Cardiac muscle cell (in vitro differentiated cells and primary cell): ENCODE measurements around the gene FRAS1. TPM values are rescaled to one million over a fixed set of nuclear protein-coding genes. Genes with fewer than 3 reads are reported as not detected.

Experiments
- DNase-seq, 2 donors: peaks; one replicate each; pipeline versions ENCODE4 v3.0.0 to v3.0.0-alpha.2; 2010 to 2017; ENCODE audit warnings: low read depth in 1 of 2, low spot score in 1 of 2
- H3K27ac ChIP-seq: fragments of 200-600 bp; sonication (generic); 2 replicates; pipeline ENCODE4 v1.5.1; 2016
- H3K27me3 ChIP-seq: fragments of 200-600 bp; sonication (generic); 2 replicates; pipeline ENCODE4 v1.6.0; 2016; ENCODE audit warnings: control low read depth
- H3K36me3 ChIP-seq: fragments of 200-600 bp; sonication (generic); 2 replicates; pipeline ENCODE4 v1.5.1; 2016; ENCODE audit warnings: control low read depth
- H3K4me1 ChIP-seq: fragments of 200-600 bp; sonication (generic); 2 replicates; pipeline ENCODE4 v1.8.1; 2017; ENCODE audit warnings: low read depth, mild to moderate bottlenecking, mixed run types
- H3K4me3 ChIP-seq: fragments of 200-600 bp; sonication (generic); 2 replicates; pipeline ENCODE4 v1.5.1; 2016; ENCODE audit warnings: mild to moderate bottlenecking
- H3K9me3 ChIP-seq: fragments of 200-600 bp; sonication (generic); 2 replicates; pipeline ENCODE4 v1.5.1; 2017; ENCODE audit warnings: low read depth, mild to moderate bottlenecking, control low read depth
- CTCF ChIP-seq: IDR thresholded peaks from 2 replicates; pipeline ENCODE4 v1.5.1; 2012; ENCODE audit warnings: low read depth, mild to moderate bottlenecking, low read length
- polyA plus RNA-seq: library from polyadenylated mRNA; unstranded; fragments of >200 nt; fragmentation: Nextera tagmentation; extraction: Ambion mirVana; gene quantifications from 2 replicates; pipeline ENCODE4 v1.2.1, GENCODE V29; 2016
- total RNA-seq: library from RNA; depleted of rRNA; stranded (reverse); fragments of >200 nt; gene quantifications from 2 replicates; pipeline ENCODE4 v1.2.3, GENCODE V29; 2016

The FRAS1 gene
- total and polyA plus RNA-seq, 2 experiments from 2014 or later, result 4.4 to 20.4 TPM

GRCh38 chr4:78510108-78510507 lies 453.0 kb downstream of the FRAS1 start:
- Histone ChIP-seq H3K36me3 (no peaks in the 10 kb centered on the region), H3K27me3 (no peaks in the 10 kb centered on the region), H3K27ac (no peak overlapping the region), H3K4me1 (no peaks in the 10 kb centered on the region), H3K9me3 (no peaks in the 10 kb centered on the region), H3K4me3 (no peak overlapping the region)
- no peak for DNase-seq
- TF ChIP-seq CTCF, result no peak

- Histone ChIP-seq H3K4me3 (no peak overlapping the region), H3K9me3 (no peaks in the 10 kb centered on the region), H3K4me1 (no peaks in the 10 kb centered on the region), H3K36me3 (no peaks in the 10 kb centered on the region), H3K27me3 (no peaks in the 10 kb centered on the region), H3K27ac (no peak overlapping the region)
- no peak for DNase-seq
- TF ChIP-seq CTCF, result no peak
These were observed 453.6 kb downstream of the FRAS1 start for GRCh38 chr4:78510681-78511080.

- Histone ChIP-seq H3K27me3 (no peaks in the 10 kb centered on the region), H3K27ac (no peak overlapping the region), H3K4me3 (no peak overlapping the region), H3K36me3 (no peaks in the 10 kb centered on the region), H3K9me3 (no peaks in the 10 kb centered on the region), H3K4me1 (no peaks in the 10 kb centered on the region)
- peak; percentile 40 to 59 for DNase-seq
- no peak for TF ChIP-seq CTCF
These were observed 455.3 kb downstream of the FRAS1 start for GRCh38 chr4:78512357-78512920.

- DNase-seq, result peak in 1 of 2 donors; percentile 15
- H3K9me3 ChIP-seq, result no peaks in the 10 kb centered on the region
- H3K27me3 ChIP-seq, result no peaks in the 10 kb centered on the region
- H3K27ac ChIP-seq, result no peak overlapping the region
- no peak overlapping the region for H3K4me3 ChIP-seq
- no peaks in the 10 kb centered on the region for H3K4me1 ChIP-seq
- TF ChIP-seq CTCF, result no peak
- no peaks in the 10 kb centered on the region for H3K36me3 ChIP-seq
These were observed 456.4 kb downstream of the FRAS1 start for GRCh38 chr4:78513411-78513975.

GRCh38 chr4:78517050-78517652 lies 460.0 kb downstream of the FRAS1 start:
- Histone ChIP-seq H3K4me3 (no peak overlapping the region), H3K9me3 (no peaks in the 10 kb centered on the region), H3K27ac (no peak overlapping the region), H3K36me3 (no peaks in the 10 kb centered on the region), H3K4me1 (no peaks in the 10 kb centered on the region), H3K27me3 (no peaks in the 10 kb centered on the region)
- DNase-seq, result peak; percentile 32 to 64
- peak; percentile 61 for TF ChIP-seq CTCF
